SJSA1 (cell line): ENCODE data around the gene TMEM120B. TPM values are rescaled to one million over a fixed set of nuclear protein-coding genes. Genes with fewer than 3 reads are reported as not detected.

ENCODE experiments used
- DNase-seq, 2 experiments: peaks; one replicate each; pipeline ENCODE4 v3.0.0-alpha.2; 2015 to 2020; ENCODE audit warnings: low spot score in 2 of 2, low read depth in 1 of 2
- H3K27ac ChIP-seq: fragments of 250-450 bp; sonication (Bioruptor Pico); 2 replicates; pipeline ENCODE4 v1.5.1; 2020; ENCODE audit warnings: mild to moderate bottlenecking, moderate library complexity
- H3K27me3 ChIP-seq: fragments of 250-450 bp; sonication (Bioruptor Pico); replicated peaks from 2 replicates; pipeline ENCODE4 v1.5.1; 2020; ENCODE audit warnings: mild to moderate bottlenecking, moderate library complexity
- H3K36me3 ChIP-seq: fragments of 250-450 bp; sonication (Bioruptor Pico); 2 replicates; pipeline ENCODE4 v1.5.1; 2020; ENCODE audit warnings: mild to moderate bottlenecking
- H3K4me1 ChIP-seq: fragments of 250-450 bp; sonication (Bioruptor Pico); replicated peaks from 2 replicates; pipeline ENCODE4 v1.6.1; 2021; ENCODE audit warnings: mild to moderate bottlenecking
- H3K4me3 ChIP-seq: fragments of 250-450 bp; sonication (Bioruptor Pico); 2 replicates; pipeline ENCODE4 v1.5.1; 2020; ENCODE audit warnings: mild to moderate bottlenecking
- H3K9me3 ChIP-seq: fragments of 250-450 bp; sonication (Bioruptor Pico); replicated peaks from 2 replicates; pipeline ENCODE4 v1.5.1; 2020; ENCODE audit warnings: mild to moderate bottlenecking
- total RNA-seq: library from RNA; depleted of rRNA; stranded (reverse); fragments of >200 nt; shearing (Covaris generic); gene quantifications from 2 replicates; pipeline ENCODE4 v1.2.3, GENCODE V29; 2014

TMEM120B gene
- total RNA-seq, 1 experiment from 2014 or later: 14.0 TPM

DNA sequence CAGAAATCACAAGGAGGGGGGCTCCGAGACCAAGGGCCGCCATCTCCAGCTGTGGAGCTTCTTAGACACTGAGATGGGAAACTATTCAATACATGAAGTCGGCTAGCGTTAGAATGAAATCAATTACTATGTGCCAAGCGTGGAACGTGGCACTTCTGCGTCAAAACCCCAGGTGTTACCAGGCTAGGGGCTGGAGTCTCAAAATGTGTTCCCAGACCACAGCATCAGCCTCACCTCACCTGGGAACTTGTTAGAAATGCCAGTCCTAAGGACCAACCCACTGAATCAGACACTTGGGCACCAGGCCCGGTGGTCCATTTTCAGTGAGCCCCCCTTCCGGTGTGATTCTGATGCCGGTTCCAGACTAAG lies 86.2 kb downstream of the TMEM120B start:
- Histone ChIP-seq H3K27ac (no peak overlapping the region), H3K27me3 (no peaks in the 10 kb centered on the region), H3K36me3 (peaks cover 42% of the 10 kb centered on the region), H3K9me3 (no peaks in the 10 kb centered on the region), H3K4me3 (no peak overlapping the region), H3K4me1 (peaks cover 62% of the 10 kb centered on the region)
- no peak for DNase-seq

GRCh38 chr12:121799156-121799841 lies 86.7 kb downstream of the TMEM120B start:
- Histone ChIP-seq H3K4me3 (peak overlapping the region; percentile 53), H3K36me3 (peaks cover 42% of the 10 kb centered on the region), H3K27ac (peak overlapping the region; percentile 99), H3K27me3 (no peaks in the 10 kb centered on the region), H3K4me1 (peaks cover 57% of the 10 kb centered on the region), H3K9me3 (no peaks in the 10 kb centered on the region)
- DNase-seq: peak in 1 of 2 experiments; percentile 69

DNA sequence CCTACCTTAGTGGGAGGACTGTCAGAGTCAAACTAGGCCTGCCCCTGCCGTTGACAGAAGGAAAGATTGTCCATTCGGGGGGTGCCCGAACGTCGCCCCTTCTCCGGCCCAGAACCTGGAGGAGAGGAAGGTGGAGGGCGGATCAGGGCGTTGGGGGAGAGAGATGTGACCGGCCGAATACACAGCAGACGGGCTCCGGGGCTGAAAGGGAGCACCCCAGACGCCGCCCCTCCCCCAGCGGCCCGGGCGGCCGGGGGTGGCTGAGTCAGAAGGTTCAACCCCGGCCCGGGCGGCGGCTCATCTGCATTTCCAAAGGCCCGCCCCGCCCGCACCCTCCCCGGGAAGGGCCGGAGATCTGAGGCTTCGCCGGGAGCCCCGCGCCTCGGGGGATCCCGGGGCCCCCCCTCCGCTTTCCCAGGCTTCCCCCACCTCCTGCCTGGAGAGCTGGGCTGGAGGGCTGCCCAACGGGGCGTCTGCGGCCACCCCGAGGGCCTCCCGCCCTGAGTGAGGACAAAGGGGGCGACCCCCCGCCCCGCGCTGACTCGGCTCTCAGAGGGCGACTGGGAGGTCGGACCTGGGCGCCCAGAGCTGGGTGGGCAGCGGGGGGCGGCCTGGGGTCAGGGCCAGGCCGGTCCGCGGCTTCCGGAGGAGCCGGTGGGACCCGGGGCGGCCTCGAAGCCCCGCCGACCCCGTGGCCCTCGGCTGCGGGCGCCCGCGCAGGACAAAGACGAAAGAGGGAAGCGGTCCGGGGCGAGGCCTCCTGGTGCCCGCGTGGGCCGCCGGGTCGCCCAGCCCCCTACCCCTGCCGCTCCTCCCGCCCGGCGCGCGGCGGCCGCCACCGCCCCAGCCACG lies 87.5 kb downstream of the TMEM120B start:
- peaks cover 42% of the 10 kb centered on the region for H3K36me3 ChIP-seq
- peaks cover 49% of the 10 kb centered on the region for H3K4me1 ChIP-seq
- peak; percentile 93 to 95 for DNase-seq
- H3K4me3 ChIP-seq: peak overlapping the region; percentile 53
- H3K27ac ChIP-seq: peak overlapping the region; percentile 99
- H3K9me3 ChIP-seq: no peaks in the 10 kb centered on the region
- H3K27me3 ChIP-seq: no peaks in the 10 kb centered on the region

GRCh38 chr12:121800694-121801594 lies 88.4 kb downstream of the TMEM120B start:
- peak; percentile 78 to 83 for DNase-seq

GRCh38 chr12:121801595-121802484 lies 89.3 kb downstream of the TMEM120B start:
- H3K36me3 ChIP-seq: peaks cover 40% of the 10 kb centered on the region
- DNase-seq: peak in 1 of 2 experiments; percentile 66
- H3K27me3 ChIP-seq: no peaks in the 10 kb centered on the region
- peak overlapping the region; percentile 99 for H3K27ac ChIP-seq
- peak overlapping the region; percentile 53 for H3K4me3 ChIP-seq
- no peaks in the 10 kb centered on the region for H3K9me3 ChIP-seq
- H3K4me1 ChIP-seq: peaks cover 56% of the 10 kb centered on the region

More at GRCh38 chr12:121800694-121801594, 88.4 kb downstream of the TMEM120B start:
- peak overlapping the region; percentile 99 for H3K27ac ChIP-seq
- H3K36me3 ChIP-seq: peaks cover 38% of the 10 kb centered on the region
- peaks cover 47% of the 10 kb centered on the region for H3K4me1 ChIP-seq
- peak overlapping the region; percentile 53 for H3K4me3 ChIP-seq
- no peaks in the 10 kb centered on the region for H3K27me3 ChIP-seq
- no peaks in the 10 kb centered on the region for H3K9me3 ChIP-seq

DNA sequence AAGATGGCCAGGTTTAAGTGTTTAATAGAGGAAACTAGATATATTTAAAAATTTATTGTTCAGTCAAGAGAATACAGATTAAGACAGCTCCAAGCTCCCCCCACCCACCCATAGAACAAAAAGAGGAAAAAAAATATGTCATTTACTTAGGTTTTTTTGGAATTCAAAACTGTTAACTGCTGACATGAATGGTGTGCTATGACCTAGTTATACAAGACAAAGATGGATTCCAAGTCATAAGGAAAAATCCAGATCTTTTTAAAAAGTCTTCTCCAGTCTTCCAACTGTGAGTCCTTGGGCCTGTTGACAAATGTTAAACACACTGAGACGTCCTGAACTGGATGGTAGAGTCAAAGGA lies 89.9 kb downstream of the TMEM120B start:
- Histone ChIP-seq H3K4me3 (peak overlapping the region; percentile 53), H3K9me3 (no peaks in the 10 kb centered on the region), H3K27me3 (no peaks in the 10 kb centered on the region), H3K4me1 (peaks cover 58% of the 10 kb centered on the region), H3K27ac (peak overlapping the region; percentile 99), H3K36me3 (peaks cover 36% of the 10 kb centered on the region)
- no peak for DNase-seq

GRCh38 chr12:121802843-121803698 lies 90.5 kb downstream of the TMEM120B start:
- no peaks in the 10 kb centered on the region for H3K27me3 ChIP-seq
- peak; percentile 86 to 98 for DNase-seq
- H3K4me1 ChIP-seq: peaks cover 57% of the 10 kb centered on the region
- H3K9me3 ChIP-seq: no peaks in the 10 kb centered on the region
- H3K27ac ChIP-seq: peak overlapping the region; percentile 99
- peaks cover 37% of the 10 kb centered on the region for H3K36me3 ChIP-seq
- H3K4me3 ChIP-seq: peak overlapping the region; percentile 53

DNA sequence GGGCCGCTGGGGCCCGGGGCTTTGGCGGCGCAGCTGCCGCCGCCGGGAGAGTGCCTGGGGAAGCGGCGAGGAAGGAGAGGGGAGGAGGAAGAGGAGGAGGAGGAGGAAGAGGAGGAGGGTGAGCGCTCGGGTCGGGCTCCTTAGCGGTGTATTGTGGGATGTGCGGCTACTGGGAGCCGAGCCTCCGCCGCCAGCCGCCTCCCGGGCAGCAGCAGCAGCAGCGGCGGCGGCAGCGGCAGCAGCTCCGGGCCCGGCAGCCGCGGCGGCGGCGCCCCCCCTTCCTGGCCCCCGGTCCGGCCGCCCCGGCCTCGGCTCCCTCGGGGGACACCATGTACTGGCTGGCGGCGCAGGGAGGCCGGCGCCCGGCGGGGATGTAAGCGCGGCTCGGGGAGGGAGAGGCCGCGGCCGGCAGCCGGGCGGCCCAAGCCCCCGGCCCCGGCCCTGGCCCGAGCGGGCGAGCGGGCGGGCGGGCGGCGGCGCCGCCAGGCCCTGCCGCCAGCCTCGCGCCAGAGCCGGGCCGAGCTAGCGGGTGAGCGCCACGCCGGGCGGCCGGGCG lies 91.4 kb downstream of the TMEM120B start, which contains the start of gene SETD1B:
SETD1B (plus strand) TSS at position 149 of the 556 bp plus-strand sequence. CDS start 729 bp downstream, outside the sequence.
- peak within 1 kb of the TSS; percentile 99 for H3K27ac ChIP-seq
- peak within 1 kb of the TSS; percentile 53 for H3K4me3 ChIP-seq
- no peaks in the 10 kb centered on the region for H3K9me3 ChIP-seq
- H3K4me1 ChIP-seq: peaks cover 48% of the 10 kb centered on the region
- DNase-seq: peak; percentile 17 to 66
- peaks cover 37% of the 10 kb centered on the region for H3K36me3 ChIP-seq
- no peaks in the 10 kb centered on the region for H3K27me3 ChIP-seq

DNA sequence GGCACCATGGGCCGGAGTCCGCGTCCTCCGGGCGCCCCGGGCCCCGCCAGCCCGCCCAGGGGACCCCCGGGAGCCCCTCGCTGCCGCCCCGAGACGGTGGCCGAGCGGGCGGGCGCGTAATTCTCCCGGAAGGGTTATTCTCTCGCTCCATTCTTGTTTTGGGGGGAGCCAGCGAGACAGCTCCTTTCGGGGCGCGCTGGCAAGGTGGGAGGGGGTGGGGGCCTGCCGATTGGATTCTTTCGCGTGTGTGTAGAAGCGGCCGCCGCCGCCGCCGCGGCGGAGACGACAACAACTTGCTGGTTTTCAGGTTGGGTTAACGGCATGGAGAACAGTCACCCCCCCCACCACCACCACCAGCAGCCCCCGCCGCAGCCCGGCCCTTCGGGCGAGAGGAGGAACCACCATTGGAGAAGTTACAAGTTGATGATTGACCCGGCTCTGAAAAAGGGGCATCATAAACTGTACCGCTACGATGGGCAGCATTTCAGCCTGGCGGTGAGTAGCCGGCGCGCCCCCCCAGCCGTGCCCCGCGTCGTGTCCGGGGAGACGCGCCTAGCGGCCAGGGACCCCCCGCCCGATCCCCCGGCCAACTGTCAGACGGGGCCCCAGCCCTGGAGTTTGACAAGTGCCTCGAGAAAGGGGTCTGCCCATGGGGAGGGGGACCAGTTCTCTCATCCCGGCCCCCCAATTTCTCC lies 92.0 kb downstream of the TMEM120B start:
- H3K4me1 ChIP-seq: peaks cover 43% of the 10 kb centered on the region
- no peaks in the 10 kb centered on the region for H3K9me3 ChIP-seq
- H3K36me3 ChIP-seq: peaks cover 39% of the 10 kb centered on the region
- H3K27me3 ChIP-seq: no peaks in the 10 kb centered on the region
- H3K27ac ChIP-seq: peak overlapping the region; percentile 38
- peak overlapping the region; percentile 53 for H3K4me3 ChIP-seq
- DNase-seq: peak in 1 of 2 experiments; percentile 28

DNA sequence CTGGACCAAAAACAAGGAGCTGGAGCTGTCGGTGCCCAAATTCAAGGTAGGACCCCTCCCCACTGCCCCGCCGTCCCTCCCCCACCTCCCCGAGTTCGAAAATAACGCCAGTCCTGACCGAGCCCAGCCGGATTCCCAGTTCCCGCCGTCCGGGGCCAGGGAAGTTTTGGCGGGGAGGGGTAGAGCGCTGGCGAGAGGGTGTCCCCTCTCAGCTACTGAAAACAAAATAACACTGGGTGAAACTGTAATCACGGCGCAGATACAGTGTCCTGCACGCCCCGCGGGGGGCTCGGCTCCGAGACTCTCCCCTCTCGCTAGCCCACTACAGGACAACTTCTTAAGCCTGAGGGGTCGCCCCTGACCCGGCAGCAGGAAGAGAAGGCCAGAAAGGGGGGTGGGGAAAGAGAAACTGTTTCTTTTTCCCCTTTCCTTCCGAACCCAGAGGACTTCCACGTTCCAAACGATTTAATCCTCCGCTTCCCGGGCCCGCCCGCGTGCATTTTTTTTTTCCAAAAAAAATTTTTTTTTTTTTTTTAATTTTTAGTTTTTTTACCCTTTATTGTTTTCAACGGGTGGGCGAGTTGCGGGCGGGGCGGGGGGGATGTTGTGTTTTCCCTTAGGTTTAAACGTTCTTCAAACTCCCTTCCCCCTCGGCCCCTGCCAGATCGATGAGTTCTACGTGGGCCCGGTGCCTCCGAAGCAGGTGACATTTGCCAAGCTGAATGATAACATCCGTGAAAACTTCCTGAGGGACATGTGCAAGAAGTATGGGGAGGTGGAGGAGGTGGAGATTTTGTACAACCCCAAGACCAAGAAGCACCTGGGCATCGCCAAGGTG lies 92.8 kb downstream of the TMEM120B start:
- Histone ChIP-seq H3K36me3 (peaks cover 48% of the 10 kb centered on the region), H3K4me1 (peaks cover 37% of the 10 kb centered on the region), H3K4me3 (peak overlapping the region; percentile 53), H3K9me3 (no peaks in the 10 kb centered on the region), H3K27ac (0 out of 2 replicates have a peak overlapping the region, but pooled peaks have one; percentile 10), H3K27me3 (no peaks in the 10 kb centered on the region)
- DNase-seq: peak in 1 of 2 experiments; percentile 60
